ENCODE measurements around the gene PKIG.

DNA sequence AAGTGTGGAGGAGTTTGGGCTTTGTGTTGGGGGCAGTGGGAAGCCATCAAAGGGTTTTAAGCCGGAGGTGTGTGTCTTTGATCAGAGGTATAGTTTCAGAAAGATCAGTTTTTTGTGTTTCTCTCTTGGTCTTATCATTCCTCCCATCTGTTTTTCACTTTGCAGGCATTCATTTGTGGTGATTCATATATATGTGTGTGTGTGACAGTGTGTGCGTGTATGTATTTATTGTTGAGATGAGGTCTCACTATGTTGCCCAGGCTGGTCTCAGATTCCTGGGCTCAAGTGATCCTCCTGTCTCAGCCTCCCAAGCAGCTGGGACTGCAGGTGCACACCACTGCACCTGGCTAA is 49.4 kb upstream of the PKIG start:
- TF ChIP-seq, protein P1, sequence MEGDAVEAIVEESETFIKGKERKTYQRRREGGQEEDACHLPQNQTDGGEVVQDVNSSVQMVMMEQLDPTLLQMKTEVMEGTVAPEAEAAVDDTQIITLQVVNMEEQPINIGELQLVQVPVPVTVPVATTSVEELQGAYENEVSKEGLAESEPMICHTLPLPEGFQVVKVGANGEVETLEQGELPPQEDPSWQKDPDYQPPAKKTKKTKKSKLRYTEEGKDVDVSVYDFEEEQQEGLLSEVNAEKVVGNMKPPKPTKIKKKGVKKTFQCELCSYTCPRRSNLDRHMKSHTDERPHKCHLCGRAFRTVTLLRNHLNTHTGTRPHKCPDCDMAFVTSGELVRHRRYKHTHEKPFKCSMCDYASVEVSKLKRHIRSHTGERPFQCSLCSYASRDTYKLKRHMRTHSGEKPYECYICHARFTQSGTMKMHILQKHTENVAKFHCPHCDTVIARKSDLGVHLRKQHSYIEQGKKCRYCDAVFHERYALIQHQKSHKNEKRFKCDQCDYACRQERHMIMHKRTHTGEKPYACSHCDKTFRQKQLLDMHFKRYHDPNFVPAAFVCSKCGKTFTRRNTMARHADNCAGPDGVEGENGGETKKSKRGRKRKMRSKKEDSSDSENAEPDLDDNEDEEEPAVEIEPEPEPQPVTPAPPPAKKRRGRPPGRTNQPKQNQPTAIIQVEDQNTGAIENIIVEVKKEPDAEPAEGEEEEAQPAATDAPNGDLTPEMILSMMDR (IDR thresholded peaks at IDR 0.05; ENCODE audit: insufficient read depth, low read length, poor library complexity, severe bottlenecking): no peak
- TF ChIP-seq EZH2phosphoT487 (conservative IDR thresholded peaks at IDR 0.05; ENCODE audit: low read length): no peak
